Measurements from ENCODE around the gene TRIM13. TPM values are rescaled to one million over a fixed set of nuclear protein-coding genes. Genes with fewer than 3 reads are reported as not detected.
"Not testable (repeated sequence)": the region's sequence is repeated elsewhere in the genome, so short reads cannot be mapped to it uniquely, and the experiment has no call there.

TRIM13 gene
- total RNA-seq, 1 donor from 2014 or later, result 24.2 TPM

DNA sequence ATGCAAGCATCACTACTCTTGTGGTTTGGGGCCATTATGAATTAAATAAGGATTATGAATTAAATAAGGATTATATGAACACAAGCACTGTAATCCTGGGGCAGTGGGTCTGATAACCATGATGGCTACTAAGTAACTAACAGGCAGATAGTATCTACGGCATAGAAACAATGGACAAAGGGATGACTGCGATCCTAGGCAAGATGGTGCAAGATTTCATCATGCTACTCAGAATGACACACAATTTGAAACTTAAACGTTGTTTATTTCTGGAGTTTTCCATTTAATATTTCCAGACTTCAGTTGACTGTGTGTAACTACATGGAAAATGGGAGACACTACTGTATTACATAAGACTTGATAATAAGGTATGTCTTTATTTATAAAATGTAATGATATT is 33.5 kb downstream of the TRIM13 start:
- intact Hi-C loops (cut with DNase I), result no loop called here
- ATAC-seq (no peak), DNase-seq (ENCODE audit: missing footprints) (no peak)

DNA sequence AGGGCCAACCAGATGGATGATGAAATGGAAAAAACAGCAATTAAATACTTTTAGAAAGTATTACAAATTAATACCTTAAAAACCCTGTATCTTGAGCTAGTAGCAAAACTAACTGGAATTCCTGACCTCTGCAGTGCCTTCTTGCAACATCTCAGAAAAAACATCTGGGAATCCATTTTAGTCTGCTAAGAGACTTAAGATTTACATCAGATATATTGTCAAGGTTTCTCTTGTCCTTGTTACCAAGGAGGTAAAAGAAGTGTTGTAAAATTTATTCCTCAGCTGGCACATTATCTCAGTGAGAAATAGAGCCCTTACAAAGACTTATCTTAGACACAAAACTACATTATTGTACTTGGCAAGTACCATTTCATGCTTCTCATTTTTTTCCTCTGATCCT is 36.9 kb downstream of the TRIM13 start:
- intact Hi-C loops (cut with DNase I), result no loop called here
- DNase-seq (ENCODE audit: missing footprints), result no peak
- no peak for ATAC-seq

DNA sequence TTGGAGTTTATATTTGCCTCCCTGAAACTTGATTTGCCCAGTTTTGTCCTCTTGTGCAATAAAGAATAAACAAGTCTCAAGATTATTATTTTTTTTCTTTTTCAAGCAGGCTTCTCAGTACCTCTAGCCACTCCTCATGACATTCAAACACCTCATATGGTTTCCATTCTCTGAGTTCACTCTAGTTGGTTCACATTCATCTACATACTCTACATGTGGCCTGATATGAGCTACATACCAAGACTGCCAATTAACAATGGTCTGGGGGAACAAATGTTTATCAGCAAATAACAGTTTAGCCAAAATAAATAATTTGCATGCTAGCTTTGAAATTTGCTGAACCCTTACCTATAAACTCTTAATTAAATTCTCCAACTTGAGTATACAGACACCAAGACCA is 40.9 kb downstream of the TRIM13 start:
- no peak for ATAC-seq
- DNase-seq (ENCODE audit: missing footprints), result no peak
- intact Hi-C loops (cut with DNase I), result no loop called here

DNA sequence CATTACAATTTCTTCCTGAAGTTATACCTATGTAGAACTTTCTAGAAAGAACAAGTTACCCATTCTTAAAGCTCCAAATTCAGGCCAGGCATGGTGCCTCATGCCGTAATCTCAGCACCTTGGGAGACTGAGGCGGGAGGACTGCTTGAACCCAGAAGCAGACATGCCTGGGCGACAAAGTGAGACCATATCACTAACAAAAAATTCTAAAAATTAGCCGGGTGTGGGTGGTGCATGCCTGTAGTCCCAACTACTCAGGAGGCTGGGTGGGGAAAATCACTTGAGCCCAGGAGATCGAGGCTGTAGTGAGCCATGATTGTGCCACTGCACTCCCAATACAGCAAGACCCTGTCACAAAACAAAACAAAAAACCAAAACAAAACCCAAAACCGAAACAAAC is 41.4 kb downstream of the TRIM13 start:
- intact Hi-C loops (cut with DNase I), result no loop called here
- DNase-seq (ENCODE audit: missing footprints), result no peak
- ATAC-seq, result no peak

DNA sequence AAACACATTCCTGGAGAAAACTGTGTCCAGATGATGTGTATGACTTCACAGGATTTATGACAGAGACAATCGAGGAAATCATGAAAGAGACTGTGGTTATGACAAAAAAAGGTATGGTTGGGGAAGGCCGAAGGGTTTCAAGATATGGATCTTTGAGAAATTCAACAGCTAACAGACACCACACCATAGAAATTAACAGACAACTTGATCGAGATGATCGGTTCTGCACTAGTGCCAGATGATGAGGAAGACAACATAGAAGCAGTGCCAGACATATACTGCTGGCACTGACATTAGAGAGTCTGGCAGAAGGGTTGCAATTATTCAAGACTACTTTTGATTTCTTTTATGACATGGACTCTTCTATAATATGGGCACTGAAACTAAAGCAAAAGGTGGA is 55.6 kb downstream of the TRIM13 start:
- DNase-seq (ENCODE audit: missing footprints), result no peak
- intact Hi-C loops (cut with DNase I), result no loop called here
- no peak for ATAC-seq

DNA sequence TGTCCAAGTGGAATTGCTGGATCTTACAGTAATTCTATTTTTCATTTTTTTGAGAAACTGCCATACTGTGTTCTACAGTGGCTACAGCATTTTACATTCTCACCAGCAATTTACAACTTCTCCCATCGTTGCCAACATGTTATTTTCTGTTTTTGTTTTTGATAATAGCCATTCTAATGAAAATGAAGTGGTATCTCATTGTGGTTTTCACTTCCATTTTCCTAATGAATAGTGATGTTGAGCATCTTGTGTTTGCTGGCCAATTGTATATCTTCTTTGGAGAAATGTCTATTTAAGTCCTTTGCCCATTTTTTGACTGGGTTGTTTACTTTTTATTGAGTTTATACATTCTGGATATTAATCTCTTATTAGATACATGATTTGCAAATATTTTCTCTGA is 57.0 kb downstream of the TRIM13 start:
- ATAC-seq (no peak), DNase-seq (ENCODE audit: missing footprints) (no peak)
- intact Hi-C loops (cut with DNase I), result no loop called here

DNA sequence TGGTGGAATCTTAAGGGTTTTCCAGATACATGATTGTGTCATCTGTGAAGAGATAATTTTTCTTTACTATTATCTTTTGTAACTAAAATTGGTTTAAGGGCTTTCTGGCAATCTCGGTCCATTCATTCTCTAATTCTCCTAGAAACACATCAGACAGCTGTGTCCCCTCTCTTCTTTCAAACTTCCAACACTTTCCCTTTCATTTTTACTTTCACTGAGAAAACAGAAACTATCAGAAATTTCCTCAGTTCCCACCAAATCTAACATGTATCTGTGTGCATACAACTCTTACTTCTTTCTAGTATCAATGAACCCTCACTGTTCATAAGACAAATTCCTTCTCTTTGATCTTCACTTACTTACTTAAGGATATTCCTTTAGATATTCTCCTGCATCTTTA is 58.6 kb downstream of the TRIM13 start:
- no peak for DNase-seq (ENCODE audit: missing footprints)
- ATAC-seq, result no peak
- intact Hi-C loops (cut with DNase I), result no loop called here

DNA sequence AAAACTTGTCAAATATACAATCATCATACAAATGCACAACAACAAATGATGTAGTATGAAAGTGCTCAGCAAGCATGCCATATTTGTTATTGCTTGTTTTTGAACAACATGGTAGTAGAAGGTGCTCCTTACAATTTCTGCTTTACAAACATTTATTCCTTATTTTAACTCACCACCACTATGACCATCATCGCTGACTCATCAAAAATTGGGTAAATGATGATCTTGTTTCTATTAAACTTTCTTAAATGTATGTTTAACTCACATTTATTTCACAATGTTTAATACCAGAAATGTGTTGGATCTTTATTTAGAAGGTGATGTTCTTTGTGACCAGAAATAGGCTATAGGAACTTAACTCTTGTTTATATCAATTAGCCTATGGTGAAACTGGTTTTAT is 63.9 kb downstream of the TRIM13 start:
- DNase-seq (ENCODE audit: missing footprints), result no peak
- ATAC-seq, result no peak
- intact Hi-C loops (cut with DNase I), result no loop called here

DNA sequence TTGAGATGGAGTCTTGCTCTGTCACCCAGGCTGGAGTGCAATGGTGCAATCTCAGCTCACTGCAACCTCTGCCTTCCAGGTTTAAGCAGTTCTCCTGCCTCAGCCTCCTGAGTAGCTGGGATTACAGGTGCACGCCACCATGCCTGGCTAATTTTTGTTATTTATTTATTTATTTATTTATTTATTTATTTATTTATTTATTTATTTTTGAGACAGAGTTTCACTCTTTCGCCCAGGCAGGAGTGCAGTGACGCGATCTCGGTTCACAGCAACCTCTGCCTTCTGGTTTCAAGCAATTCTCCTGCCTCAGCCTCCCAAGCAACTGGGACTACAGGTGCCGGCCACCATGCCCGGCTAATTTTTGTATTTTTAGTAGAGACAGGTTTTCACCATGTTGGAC is 65.5 kb downstream of the TRIM13 start:
- intact Hi-C loops (cut with DNase I); DNase-seq (ENCODE audit: missing footprints); ATAC-seq: not testable (repeated sequence)

DNA sequence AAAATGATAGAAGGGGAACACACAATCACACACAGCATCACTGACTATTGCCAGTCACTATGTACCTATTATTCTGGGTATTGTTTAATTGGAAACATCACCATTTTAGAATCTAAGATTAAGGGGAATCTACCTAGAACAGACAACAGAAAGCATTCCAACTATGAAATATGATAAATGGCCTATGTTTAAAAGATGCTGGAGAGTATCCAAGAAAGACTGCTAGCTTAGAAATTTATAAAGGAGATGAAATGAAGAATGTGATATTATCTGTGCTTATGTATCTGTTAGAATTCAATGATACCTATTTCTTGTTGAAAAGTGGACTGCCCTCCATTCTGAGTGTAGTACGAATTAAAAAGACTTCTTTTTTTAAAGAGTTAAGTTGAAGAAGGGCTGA is 68.9 kb downstream of the TRIM13 start:
- DNase-seq (ENCODE audit: missing footprints) (no peak), ATAC-seq (no peak)
- intact Hi-C loops (cut with DNase I), result no loop called here

Small RNA genes lying within 50 kb of the gene (microRNA-seq; reads per million reads assigned to microRNA genes)
- gene MIR15A, result 1,375 reads per million, percentile 86 among the genes with 10 or more reads in this experiment
- 2,039 reads per million, percentile 88 among the genes with 10 or more reads in this experiment for gene MIR16-1
- 42.6 reads per million, percentile 42 among the genes with 10 or more reads in this experiment for gene MIR3613

Other genes starting within 250 kb of the TRIM13 start
- gene KPNA3, start 204.4 kb upstream of the TRIM13 start, total RNA-seq, result 64.7 TPM
- 11.4 TPM for gene SPRYD7, start 60.7 kb upstream of the TRIM13 start, total RNA-seq
- 0.22 TPM for gene KCNRG, start 18.4 kb downstream of the TRIM13 start, total RNA-seq

Data from Right ventricle myocardium inferior (tissue), 1 donor.